Measurements from ENCODE around the gene HTRA1. TPM values are rescaled to one million over a fixed set of nuclear protein-coding genes. Genes with fewer than 3 reads are reported as not detected.

HTRA1 gene
- total and polyA plus RNA-seq, 2 of the 4 experiments (the other 2 are of a cell fraction) = 28.5 to 108 TPM

- Histone ChIP-seq H3K18ac (ENCODE audit: low read depth, low read length) (no peak overlapping the region), H4K91ac (ENCODE audit: insufficient read depth, low read depth, low read length) (no peak overlapping the region), H3K36me3 (ENCODE audit: control insufficient read depth, insufficient read depth, low read length) (peaks cover 3% of the 10 kb centered on the region; the same call in 1 of the 2 replicates), H3K9me1 (ENCODE audit: insufficient read depth, low read length) (peaks cover 10% of the 10 kb centered on the region), H2BK120ac (ENCODE audit: low read depth, low read length) (no peak overlapping the region), H2AFZ (replicated peaks; ENCODE audit: low read length, poor library complexity) (no peak overlapping the region), H4K5ac (ENCODE audit: low read depth, low read length) (no peak overlapping the region), H3K4me3 (ENCODE audit: insufficient read depth, low read depth, low read length) (no peak overlapping the region), H3K4me2 (ENCODE audit: low read depth, low read length) (no peak overlapping the region), H2BK5ac (ENCODE audit: low read depth, low read length, poor library complexity, severe bottlenecking) (no peak overlapping the region), H4K8ac (ENCODE audit: low read depth in 2 of 2, low read length in 2 of 2) (no peak overlapping the region), H3K56ac (ENCODE audit: extremely low read depth, insufficient read depth, low read length) (no peak overlapping the region), H2AK9ac (replicated peaks; ENCODE audit: low read depth, low read length, poor library complexity) (no peak overlapping the region), H2BK15ac (ENCODE audit: low read depth, low read length) (no peak overlapping the region), H2AK5ac (ENCODE audit: low read depth, low read length) (no peak overlapping the region), H3K27ac (ENCODE audit: insufficient read depth, low read length) (no peak overlapping the region), H3K79me1 (ENCODE audit: low read depth in 1 of 2, low read length in 2 of 2) (no peaks in the 10 kb centered on the region; a peak in 1 of 4 replicates), H2BK20ac (ENCODE audit: low read depth, low read length) (no peak overlapping the region), H3K14ac (replicated peaks; ENCODE audit: low read depth, low read length) (no peak overlapping the region), H3K9ac (ENCODE audit: low read depth, low read length) (no peak overlapping the region), H3K23ac (ENCODE audit: low read depth, low read length) (no peak overlapping the region), H3K4ac (ENCODE audit: low read depth, low read length) (no peak overlapping the region), H3K27me3 (ENCODE audit: control insufficient read depth, insufficient read depth, low read length) (no peaks in the 10 kb centered on the region), H4K20me1 (ENCODE audit: insufficient read depth, low read length) (peaks cover 6% of the 10 kb centered on the region), H3K9me3 (ENCODE audit: control insufficient read depth, insufficient read depth, low read length) (no peaks in the 10 kb centered on the region), H3K4me1 (ENCODE audit: control insufficient read depth, insufficient read depth, low read length) (peaks cover 17% of the 10 kb centered on the region)
- TF ChIP-seq, protein P1, sequence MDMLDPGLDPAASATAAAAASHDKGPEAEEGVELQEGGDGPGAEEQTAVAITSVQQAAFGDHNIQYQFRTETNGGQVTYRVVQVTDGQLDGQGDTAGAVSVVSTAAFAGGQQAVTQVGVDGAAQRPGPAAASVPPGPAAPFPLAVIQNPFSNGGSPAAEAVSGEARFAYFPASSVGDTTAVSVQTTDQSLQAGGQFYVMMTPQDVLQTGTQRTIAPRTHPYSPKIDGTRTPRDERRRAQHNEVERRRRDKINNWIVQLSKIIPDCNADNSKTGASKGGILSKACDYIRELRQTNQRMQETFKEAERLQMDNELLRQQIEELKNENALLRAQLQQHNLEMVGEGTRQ (IDR thresholded peaks at IDR 0.05; ENCODE audit: low read depth, low read length) = no peak
- TF ChIP-seq ELK1 (IDR thresholded peaks at IDR 0.05; ENCODE audit: borderline replicate concordance, low read depth, low read length) (no peak), FOS (IDR thresholded peaks at IDR 0.05; ENCODE audit: low read depth, low read length) (no peak), CEBPB (IDR thresholded peaks at IDR 0.05; ENCODE audit: low read depth, low read length) (no peak), SMC3 (IDR thresholded peaks at IDR 0.05; ENCODE audit: low read depth, low read length) (no peak), RFX5 (IDR thresholded peaks at IDR 0.05; ENCODE audit: low read depth, low read length) (no peak), MAZ (IDR thresholded peaks at IDR 0.05; ENCODE audit: borderline replicate concordance, low read depth, low read length) (no peak), MAFK (IDR thresholded peaks at IDR 0.05; ENCODE audit: low read depth, low read length) (no peak), RAD21 (IDR thresholded peaks at IDR 0.05; ENCODE audit: low read length) (no peak), BHLHE40 (IDR thresholded peaks at IDR 0.05; ENCODE audit: low read depth, low read length) (no peak), POLR2A (IDR thresholded peaks at IDR 0.05; ENCODE audit: low read depth, low read length) (no peak), NFE2L2 (IDR thresholded peaks at IDR 0.05; ENCODE audit: low read depth, low read length) (no peak)
- ChIA-PET POLR2A (ENCODE audit: unreplicated experiment) (no interaction called here), CTCF (no interaction called here)
- in situ Hi-C loops (cut with MboI; ENCODE audit: low sequenced_read_pairs) = no loop called here
- ATAC-seq (ENCODE audit: low read depth) (no peak), DNase-seq (no peak)
- 100% methylated on average over 1 of the region's 5 CpGs; no CpG with 5 or more reads in 1 of the 2 experiments for WGBS, 2 experiments (ENCODE audit: extremely low coverage in 2 of 2, insufficient read length in 1 of 2)
- intact Hi-C loops (cut with micrococcal nuclease) = no loop called here
- BruUV-seq (replicated peaks) = no TSS peak
- dilution Hi-C loops (cut with HindIII; ENCODE audit: low sequenced_read_pairs, unreplicated experiment) = no loop called here
Observed at GRCh38 chr10:122500194-122500593, 38.8 kb downstream of the HTRA1 start.

Data from IMR-90 (cell line).